GM06990 (cell line): ENCODE data around the gene HBZ.
"Not testable (repeated sequence)": the region's sequence is repeated elsewhere in the genome, so short reads cannot be mapped to it uniquely, and the experiment has no call there.

Experiments
- DNase-seq: peaks from one replicate; pipeline ENCODE4 v3.0.0-alpha.2; 2011; ENCODE audit not compliant: insufficient read length; ENCODE audit errors: extremely low read depth
- H3K27me3 ChIP-seq: replicated peaks from 2 replicates; pipeline ENCODE4 v1.6.0; 2011; ENCODE audit warnings: low read length; ENCODE audit not compliant: control insufficient read depth, insufficient read depth
- H3K36me3 ChIP-seq: 2 replicates; pipeline ENCODE4 v1.5.1; 2011; ENCODE audit warnings: low read length; ENCODE audit not compliant: control insufficient read depth, insufficient read depth
- H3K4me3 ChIP-seq: replicated peaks from 2 replicates; pipeline ENCODE4 v1.5.1; 2011; ENCODE audit warnings: low read depth, mild to moderate bottlenecking, control low read depth, low read length
- TF ChIP-seq, protein P1 (sequence below): IDR thresholded peaks from 2 replicates; pipeline ENCODE4 v1.5.1; 2011; ENCODE audit warnings: low read length, control low read depth, mild to moderate bottlenecking, inconsistent platforms; ENCODE audit not compliant: insufficient read depth, poor library complexity, severe bottlenecking

HBZ gene

DNA sequence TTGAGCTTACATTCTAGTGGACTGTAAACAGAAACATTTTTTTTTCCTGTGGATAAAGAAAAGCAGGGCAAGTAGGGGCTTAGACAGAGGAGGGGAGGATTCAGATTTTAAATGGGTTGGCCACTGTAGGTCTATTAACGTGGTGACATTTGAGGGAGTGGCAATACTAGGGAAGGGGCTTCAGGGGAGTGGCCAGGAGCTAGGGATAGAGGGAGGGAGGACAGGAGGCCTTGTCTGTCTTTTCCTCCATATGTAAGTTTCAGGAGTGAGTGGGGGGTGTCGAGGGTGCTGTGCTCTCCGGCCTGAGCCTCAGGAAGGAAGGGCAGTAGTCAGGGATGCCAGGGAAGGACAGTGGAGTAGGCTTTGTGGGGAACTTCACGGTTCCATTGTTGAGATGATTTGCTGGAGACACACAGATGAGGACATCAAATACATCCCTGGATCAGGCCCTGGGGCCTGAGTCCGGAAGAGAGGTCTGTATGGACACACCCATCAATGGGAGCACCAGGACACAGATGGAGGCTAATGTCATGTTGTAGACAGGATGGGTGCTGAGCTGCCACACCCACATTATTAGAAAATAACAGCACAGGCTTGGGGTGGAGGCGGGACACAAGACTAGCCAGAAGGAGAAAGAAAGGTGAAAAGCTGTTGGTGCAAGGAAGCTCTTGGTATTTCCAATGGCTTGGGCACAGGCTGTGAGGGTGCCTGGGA is 6.8 kb downstream of the HBZ start:
- Histone ChIP-seq H3K36me3 (no peaks in the 10 kb centered on the region), H3K4me3 (no peak overlapping the region), H3K27me3 (no peaks in the 10 kb centered on the region)
- DNase-seq: no peak
- TF ChIP-seq, protein P1, sequence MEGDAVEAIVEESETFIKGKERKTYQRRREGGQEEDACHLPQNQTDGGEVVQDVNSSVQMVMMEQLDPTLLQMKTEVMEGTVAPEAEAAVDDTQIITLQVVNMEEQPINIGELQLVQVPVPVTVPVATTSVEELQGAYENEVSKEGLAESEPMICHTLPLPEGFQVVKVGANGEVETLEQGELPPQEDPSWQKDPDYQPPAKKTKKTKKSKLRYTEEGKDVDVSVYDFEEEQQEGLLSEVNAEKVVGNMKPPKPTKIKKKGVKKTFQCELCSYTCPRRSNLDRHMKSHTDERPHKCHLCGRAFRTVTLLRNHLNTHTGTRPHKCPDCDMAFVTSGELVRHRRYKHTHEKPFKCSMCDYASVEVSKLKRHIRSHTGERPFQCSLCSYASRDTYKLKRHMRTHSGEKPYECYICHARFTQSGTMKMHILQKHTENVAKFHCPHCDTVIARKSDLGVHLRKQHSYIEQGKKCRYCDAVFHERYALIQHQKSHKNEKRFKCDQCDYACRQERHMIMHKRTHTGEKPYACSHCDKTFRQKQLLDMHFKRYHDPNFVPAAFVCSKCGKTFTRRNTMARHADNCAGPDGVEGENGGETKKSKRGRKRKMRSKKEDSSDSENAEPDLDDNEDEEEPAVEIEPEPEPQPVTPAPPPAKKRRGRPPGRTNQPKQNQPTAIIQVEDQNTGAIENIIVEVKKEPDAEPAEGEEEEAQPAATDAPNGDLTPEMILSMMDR: no peak

DNA sequence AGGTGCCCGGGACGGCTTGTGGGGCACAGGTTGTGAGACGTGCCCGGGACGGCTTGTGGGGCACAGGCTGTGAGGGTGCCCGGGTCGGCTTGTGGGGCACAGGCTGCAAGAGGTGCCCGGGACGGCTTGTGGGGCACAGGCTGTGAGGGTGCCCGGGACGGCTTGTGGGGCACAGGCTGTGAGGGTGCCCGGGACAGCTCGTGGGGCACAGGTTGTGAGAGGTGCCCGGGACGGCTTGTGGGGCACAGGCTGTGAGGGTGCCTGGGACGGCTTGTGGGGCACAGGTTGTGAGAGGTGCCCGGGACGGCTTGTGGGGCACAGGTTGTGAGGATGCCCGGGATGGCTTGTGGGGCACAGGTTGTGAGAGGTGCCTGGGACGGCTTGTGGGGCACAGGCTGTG is 7.8 kb downstream of the HBZ start:
- H3K4me3 ChIP-seq, H3K27me3 ChIP-seq, DNase-seq, H3K36me3 ChIP-seq: not testable (repeated sequence)

DNA sequence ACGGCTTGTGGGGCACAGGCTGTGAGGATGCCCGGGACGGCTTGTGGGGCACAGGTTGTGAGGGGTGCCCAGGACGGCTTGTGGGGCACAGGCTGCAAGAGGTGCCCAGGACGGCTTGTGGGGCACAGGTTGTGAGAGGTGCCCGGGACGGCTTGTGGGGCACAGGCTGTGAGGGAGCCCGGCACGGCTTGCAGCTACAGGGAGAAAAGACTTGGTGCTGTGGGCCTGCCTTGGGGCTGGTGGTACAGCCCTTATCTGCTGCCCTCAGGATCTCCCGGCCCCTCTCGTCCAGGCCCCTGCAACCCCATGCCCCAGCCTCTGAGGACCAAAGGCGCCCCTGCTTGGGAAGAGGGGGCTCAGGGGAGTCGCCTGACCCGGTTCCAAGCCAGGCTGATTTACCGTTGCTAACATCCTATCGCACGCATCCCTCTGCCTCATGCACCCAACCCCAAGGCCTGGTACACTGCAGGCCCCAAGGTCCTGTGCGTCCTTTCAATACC is 8.3 kb downstream of the HBZ start:
- H3K4me3 ChIP-seq: no peak overlapping the region
- TF ChIP-seq, protein P1: no peak
- DNase-seq: no peak
- no peaks in the 10 kb centered on the region; the same call in 1 of the 2 replicates for H3K27me3 ChIP-seq
- H3K36me3 ChIP-seq: no peaks in the 10 kb centered on the region

DNA sequence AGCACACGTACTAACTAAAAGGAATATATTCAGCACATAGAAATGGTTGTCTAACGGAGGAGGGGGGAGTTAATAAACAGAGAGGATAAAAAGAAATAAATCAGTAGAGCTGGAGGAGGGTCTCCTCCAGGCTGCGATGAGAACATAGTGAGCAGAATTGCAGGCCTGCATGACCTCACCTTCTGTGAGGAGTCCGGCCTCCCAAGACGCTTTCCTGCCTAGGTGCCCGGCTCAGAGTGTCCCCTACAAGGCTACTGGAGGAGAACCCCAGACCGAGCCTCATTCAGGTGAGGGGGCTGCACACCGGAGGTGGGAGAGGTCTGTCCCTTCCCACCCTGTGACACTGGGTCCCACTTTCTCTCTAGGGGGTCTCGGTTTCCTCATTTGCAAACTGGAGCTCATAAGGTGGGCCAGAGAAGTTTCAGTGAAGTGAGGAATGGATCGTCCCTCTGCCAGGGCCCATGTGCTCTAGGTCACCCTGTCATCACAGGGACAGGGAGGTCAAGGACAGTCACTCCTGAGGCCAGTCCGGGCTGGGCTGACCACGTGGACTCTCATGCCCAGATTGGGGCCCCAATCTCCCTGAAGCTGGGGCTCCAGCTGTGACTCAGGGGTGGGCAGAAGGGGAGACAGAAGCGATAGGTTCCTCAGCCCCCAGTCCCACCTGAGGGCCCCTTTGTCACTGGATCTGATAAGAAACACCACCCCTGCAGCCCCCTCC is 10.0 kb downstream of the HBZ start:
- peaks cover 2% of the 10 kb centered on the region; the same call in 1 of the 2 replicates for H3K27me3 ChIP-seq

DNA sequence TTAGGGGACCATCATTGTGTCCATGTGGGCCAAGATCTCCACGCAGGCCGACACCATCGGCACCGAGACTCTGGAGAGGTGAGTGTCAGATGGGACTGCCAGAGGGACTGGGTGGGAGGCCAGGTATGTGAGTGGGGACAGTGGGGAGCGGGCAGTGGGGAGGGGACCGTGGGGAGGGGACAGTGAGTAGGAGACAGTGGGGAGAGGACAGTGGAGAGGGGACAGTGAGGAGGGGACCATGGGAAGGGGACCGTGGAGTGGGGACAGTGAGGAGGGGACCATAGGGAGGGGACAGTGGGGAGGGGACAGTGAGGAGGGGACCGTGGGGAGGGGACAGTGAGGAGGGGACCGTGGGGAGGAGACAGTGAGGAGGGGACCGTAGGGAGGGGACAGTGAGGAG is 10.7 kb downstream of the HBZ start:
- not testable (repeated sequence) for H3K27me3 ChIP-seq, H3K4me3 ChIP-seq, DNase-seq, H3K36me3 ChIP-seq

More for the DNA sequence above, 10.0 kb downstream of the HBZ start:
- Histone ChIP-seq H3K4me3 (no peak overlapping the region), H3K36me3 (no peaks in the 10 kb centered on the region)
- DNase-seq: no peak
- TF ChIP-seq, protein P1: no peak

DNA sequence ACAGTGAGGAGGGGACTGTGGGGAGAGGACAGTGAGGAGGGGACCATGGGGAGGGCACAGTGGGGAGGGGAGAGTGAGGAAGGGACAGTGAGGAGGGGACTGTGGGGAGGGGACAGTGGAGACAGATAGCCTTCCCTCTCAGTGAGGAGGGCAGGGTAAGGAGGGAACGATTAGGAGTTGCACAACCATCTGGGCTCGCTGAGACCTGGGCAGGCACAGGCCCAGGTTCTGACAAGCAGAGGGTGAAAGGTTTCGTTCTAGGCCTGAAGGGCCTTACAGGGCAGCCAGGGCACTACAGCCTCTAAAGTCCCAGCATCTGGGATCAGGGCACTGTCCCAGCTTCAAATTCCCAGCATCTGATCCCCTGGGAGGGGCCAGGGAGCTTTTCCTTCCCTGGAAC is 11.3 kb downstream of the HBZ start:
- not testable (repeated sequence) for H3K27me3 ChIP-seq, DNase-seq, H3K4me3 ChIP-seq, H3K36me3 ChIP-seq

DNA sequence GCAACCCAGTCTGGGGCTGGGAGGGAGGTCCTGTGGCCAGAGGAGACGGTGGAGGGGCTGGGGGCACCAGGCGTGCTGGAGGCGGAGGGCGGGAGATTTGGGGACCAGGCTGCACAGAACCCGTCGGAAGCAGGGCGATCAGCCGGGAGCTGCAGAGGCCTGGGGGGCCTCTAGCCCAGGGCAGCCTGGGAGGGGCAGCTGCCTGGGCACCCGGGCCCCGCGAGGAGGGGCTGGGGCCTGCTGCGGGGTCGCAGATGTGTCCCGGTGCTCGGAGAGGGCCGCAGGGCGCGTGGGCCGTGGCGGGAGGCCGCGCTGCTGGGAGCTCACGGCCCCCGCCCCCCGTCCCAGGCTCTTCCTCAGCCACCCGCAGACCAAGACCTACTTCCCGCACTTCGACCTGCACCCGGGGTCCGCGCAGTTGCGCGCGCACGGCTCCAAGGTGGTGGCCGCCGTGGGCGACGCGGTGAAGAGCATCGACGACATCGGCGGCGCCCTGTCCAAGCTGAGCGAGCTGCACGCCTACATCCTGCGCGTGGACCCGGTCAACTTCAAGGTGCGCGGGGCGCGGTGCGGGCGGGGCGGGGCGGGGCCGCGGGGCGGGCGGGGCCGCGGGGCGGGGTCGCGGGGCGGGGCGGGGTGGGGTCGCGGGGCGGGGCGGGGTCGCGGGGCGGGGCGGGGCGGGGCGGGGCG is 11.8 kb downstream of the HBZ start:
- H3K27me3 ChIP-seq, DNase-seq, H3K36me3 ChIP-seq, H3K4me3 ChIP-seq: not testable (repeated sequence)
